ENCODE measurements around the gene ERVV-1.

Gene ERVV-1

GRCh38 chr19:52992109-52993004 lies 21.4 kb upstream of the ERVV-1 start:
- no peak overlapping the region for H3K9ac ChIP-seq (ENCODE audit: insufficient read length)
- no peaks in the 10 kb centered on the region for H3K9me3 ChIP-seq (ENCODE audit: low read depth, low read length)
- H3K27ac ChIP-seq: no peak overlapping the region
- H3K36me3 ChIP-seq (ENCODE audit: insufficient read depth, low read length): no peaks in the 10 kb centered on the region
- TF ChIP-seq FOXP2 (optimal IDR thresholded peaks at IDR 0.05; ENCODE audit: control extremely low read depth, extremely low read length, insufficient read depth) (no peak), POLR2AphosphoS5 (IDR thresholded peaks at IDR 0.05; ENCODE audit: borderline replicate concordance, low read depth, low read length) (no peak), EZH2 (IDR thresholded peaks at IDR 0.05) (no peak)
- no peak for DNase-seq (ENCODE audit: low read depth, low spot score)
- H3K4me3 ChIP-seq: no peak overlapping the region

DNA sequence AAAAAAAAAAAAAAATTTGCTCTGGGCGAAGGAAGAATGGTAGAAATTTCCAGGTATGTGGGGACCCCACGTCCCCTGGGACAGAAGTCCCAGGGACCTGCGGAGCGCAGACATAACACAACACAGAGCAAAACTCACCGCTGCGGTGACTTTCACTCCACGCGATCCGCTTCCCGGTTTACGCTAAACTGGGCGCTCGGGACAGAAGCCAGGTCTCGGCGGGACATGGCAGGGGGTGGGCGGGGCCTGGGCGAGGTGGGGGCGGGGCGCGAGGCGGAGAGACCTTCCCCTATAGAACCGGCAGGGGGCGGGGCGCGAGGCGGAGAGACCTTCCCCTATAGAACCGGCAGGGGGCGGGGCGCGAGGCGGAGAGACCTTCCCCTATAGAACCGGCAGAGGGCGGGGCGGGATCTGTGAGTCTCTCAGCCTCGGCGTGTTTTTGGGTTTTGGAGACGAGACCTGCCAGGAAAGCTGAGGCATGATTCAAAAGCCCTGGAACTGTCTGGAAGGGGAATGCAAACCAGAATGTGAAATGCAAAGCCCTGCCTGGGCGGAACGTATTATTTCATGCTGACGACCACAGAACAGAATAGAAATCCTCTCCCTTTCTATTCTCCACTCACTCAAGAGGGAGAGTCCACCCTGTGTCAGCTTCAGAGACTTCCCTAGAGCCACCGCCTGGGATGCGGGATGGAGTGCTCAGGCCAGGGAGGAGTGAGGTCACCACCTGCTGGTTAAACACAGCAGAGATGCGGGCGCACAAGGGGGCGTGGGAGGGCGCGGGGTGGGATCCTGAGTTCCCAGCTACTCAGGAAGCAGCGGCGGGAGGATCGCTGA lies 20.2 kb upstream of the ERVV-1 start:
- Histone ChIP-seq H3K36me3 (ENCODE audit: insufficient read depth, low read length) (no peaks in the 10 kb centered on the region), H3K9ac (ENCODE audit: insufficient read length) (no peak overlapping the region), H3K4me3 (peak overlapping the region; percentile 28; the same call in 1 of the 2 replicates), H3K27ac (no peak overlapping the region), H3K9me3 (ENCODE audit: low read depth, low read length) (no peaks in the 10 kb centered on the region)
- no peak for TF ChIP-seq EZH2 (IDR thresholded peaks at IDR 0.05)
- TF ChIP-seq POLR2AphosphoS5 (IDR thresholded peaks at IDR 0.05; ENCODE audit: borderline replicate concordance, low read depth, low read length): no peak
- no peak for TF ChIP-seq FOXP2 (optimal IDR thresholded peaks at IDR 0.05; ENCODE audit: control extremely low read depth, extremely low read length, insufficient read depth)
- no peak for DNase-seq (ENCODE audit: low read depth, low spot score)

DNA sequence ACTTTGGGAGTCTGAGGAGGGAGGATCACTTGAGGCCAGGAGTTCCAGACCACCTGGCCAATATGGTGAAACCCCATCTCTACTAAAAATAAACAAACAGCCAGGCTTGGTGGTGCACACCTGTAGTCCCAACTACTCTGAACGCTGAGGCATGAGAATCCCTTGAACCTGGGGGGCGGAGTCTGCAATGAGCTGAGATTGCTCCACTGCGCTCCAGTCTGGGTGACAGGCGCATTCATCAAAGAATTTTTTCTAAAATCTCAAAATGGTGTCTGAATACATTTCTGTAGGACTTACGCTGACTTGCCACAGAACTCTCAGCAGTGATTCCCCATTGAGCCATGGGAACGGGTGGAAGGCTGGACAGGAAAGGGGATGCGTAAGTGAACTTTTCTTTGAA lies 18.0 kb upstream of the ERVV-1 start:
- Histone ChIP-seq H3K9me3 (ENCODE audit: low read depth, low read length) (no peaks in the 10 kb centered on the region), H3K9ac (ENCODE audit: insufficient read length) (no peak overlapping the region), H3K27ac (no peak overlapping the region), H3K36me3 (ENCODE audit: insufficient read depth, low read length) (no peaks in the 10 kb centered on the region), H3K4me3 (no peak overlapping the region)
- TF ChIP-seq EZH2 (IDR thresholded peaks at IDR 0.05): no peak
- DNase-seq (ENCODE audit: low read depth, low spot score): no peak

GRCh38 chr19:52997975-52998374 lies 15.7 kb upstream of the ERVV-1 start:
- no peak for DNase-seq (ENCODE audit: low read depth, low spot score)
- Histone ChIP-seq H3K9ac (ENCODE audit: insufficient read length) (no peak overlapping the region), H3K9me3 (ENCODE audit: low read depth, low read length) (no peaks in the 10 kb centered on the region), H3K4me3 (no peak overlapping the region), H3K27ac (no peak overlapping the region), H3K36me3 (ENCODE audit: insufficient read depth, low read length) (no peaks in the 10 kb centered on the region)
- TF ChIP-seq POLR2AphosphoS5 (IDR thresholded peaks at IDR 0.05; ENCODE audit: borderline replicate concordance, low read depth, low read length) (no peak), FOXP2 (optimal IDR thresholded peaks at IDR 0.05; ENCODE audit: control extremely low read depth, extremely low read length, insufficient read depth) (no peak), EZH2 (IDR thresholded peaks at IDR 0.05) (no peak)

DNA sequence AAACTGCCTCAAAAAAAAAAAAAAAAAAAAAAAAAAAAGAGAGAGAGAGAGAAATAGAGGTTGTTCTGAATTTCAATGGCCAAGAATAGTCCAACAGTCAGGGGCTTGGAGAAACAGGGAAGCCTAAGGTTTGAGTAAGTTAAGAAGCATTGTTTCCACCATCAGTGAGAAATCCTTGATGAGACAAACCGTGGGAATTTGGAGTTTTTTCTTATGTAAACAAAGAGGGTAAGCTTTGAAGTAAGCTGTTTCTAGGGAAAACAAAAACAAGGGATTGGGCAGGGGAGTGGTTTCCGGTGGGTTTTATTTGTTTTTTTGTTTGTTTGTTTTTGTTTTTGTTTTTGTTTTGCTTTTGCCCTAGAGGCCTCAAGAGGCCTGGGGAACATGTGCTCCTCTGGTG lies 11.2 kb upstream of the ERVV-1 start:
- Histone ChIP-seq H3K9ac (ENCODE audit: insufficient read length) (no peak overlapping the region), H3K4me3 (no peak overlapping the region), H3K27ac (no peak overlapping the region), H3K36me3 (ENCODE audit: insufficient read depth, low read length) (no peaks in the 10 kb centered on the region), H3K9me3 (ENCODE audit: low read depth, low read length) (no peaks in the 10 kb centered on the region)
- no peak for DNase-seq (ENCODE audit: low read depth, low spot score)
- no peak for TF ChIP-seq EZH2 (IDR thresholded peaks at IDR 0.05)
- no peak for TF ChIP-seq FOXP2 (optimal IDR thresholded peaks at IDR 0.05; ENCODE audit: control extremely low read depth, extremely low read length, insufficient read depth)
- TF ChIP-seq POLR2AphosphoS5 (IDR thresholded peaks at IDR 0.05; ENCODE audit: borderline replicate concordance, low read depth, low read length): no peak

DNA sequence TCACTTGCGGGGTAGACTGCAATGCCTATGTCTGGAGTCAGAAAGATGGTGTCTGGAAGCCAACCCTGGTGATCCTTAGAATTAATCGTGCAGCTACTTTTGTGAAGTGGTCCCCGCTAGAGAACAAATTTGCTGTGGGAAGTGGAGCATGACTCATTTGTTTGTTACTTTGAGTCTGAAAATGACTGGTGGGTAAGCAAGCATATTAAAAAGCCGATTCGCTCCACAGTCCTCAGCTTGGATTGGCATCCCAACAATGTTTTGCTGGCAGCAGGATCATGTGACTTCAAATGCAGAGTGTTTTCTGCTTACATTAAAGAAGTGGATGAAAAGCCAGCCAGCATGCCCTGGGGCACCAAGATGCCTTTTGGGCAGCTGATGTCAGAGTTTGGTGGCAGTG lies 9.5 kb upstream of the ERVV-1 start:
- Histone ChIP-seq H3K9me3 (ENCODE audit: low read depth, low read length) (no peaks in the 10 kb centered on the region), H3K4me3 (no peak overlapping the region), H3K9ac (ENCODE audit: insufficient read length) (no peak overlapping the region), H3K36me3 (ENCODE audit: insufficient read depth, low read length) (no peaks in the 10 kb centered on the region), H3K27ac (no peak overlapping the region)
- DNase-seq (ENCODE audit: low read depth, low spot score): no peak
- TF ChIP-seq POLR2AphosphoS5 (IDR thresholded peaks at IDR 0.05; ENCODE audit: borderline replicate concordance, low read depth, low read length) (no peak), FOXP2 (optimal IDR thresholded peaks at IDR 0.05; ENCODE audit: control extremely low read depth, extremely low read length, insufficient read depth) (no peak), EZH2 (IDR thresholded peaks at IDR 0.05) (no peak)

DNA sequence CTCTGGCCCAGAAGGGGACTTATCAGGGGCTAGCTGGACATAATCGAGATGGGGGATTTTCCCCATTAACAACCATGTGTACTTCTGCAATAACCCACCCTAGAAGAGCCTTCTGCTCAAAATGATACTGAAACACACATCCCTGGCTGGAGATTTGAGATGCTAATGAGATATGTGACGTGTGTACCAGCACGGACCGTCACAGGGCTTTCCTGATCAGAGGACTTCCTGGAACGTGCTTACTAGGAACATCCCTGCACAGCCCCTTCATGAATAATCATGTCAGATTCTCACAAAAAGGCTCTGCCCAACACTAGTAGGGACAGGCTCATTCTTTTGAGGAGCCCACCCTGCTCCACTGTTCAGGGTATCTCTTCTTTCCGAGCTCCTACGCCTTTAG lies 6.5 kb upstream of the ERVV-1 start:
- Histone ChIP-seq H3K9ac (ENCODE audit: insufficient read length) (no peak overlapping the region), H3K9me3 (ENCODE audit: low read depth, low read length) (no peaks in the 10 kb centered on the region), H3K27ac (no peak overlapping the region), H3K36me3 (ENCODE audit: insufficient read depth, low read length) (no peaks in the 10 kb centered on the region), H3K4me3 (no peak overlapping the region)
- TF ChIP-seq POLR2AphosphoS5 (IDR thresholded peaks at IDR 0.05; ENCODE audit: borderline replicate concordance, low read depth, low read length) (no peak), EZH2 (IDR thresholded peaks at IDR 0.05) (no peak), FOXP2 (optimal IDR thresholded peaks at IDR 0.05; ENCODE audit: control extremely low read depth, extremely low read length, insufficient read depth) (no peak)
- no peak for DNase-seq (ENCODE audit: low read depth, low spot score)

DNA sequence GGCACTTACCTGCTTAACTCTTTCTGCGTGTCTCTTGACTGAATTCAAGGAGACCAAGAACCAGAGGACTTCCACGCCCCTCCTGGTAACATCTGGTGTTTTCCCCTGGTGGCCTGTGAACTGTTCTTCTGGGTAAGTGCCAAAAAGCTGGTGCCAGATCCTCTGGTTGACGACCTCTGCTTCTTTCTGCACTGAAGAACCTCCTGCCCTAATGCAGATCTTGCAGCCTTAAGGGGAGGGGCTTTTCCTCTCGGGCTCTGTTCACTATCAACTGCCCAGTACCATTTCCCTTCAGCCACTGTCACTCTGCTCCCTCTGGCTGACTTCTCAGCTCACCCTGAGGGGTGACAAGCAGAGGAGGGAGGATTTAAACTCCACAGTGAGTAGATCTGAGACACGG lies 6.1 kb upstream of the ERVV-1 start:
- no peaks in the 10 kb centered on the region for H3K9me3 ChIP-seq (ENCODE audit: low read depth, low read length)
- H3K9ac ChIP-seq (ENCODE audit: insufficient read length): no peak overlapping the region
- no peak for TF ChIP-seq FOXP2 (optimal IDR thresholded peaks at IDR 0.05; ENCODE audit: control extremely low read depth, extremely low read length, insufficient read depth)
- TF ChIP-seq POLR2AphosphoS5 (IDR thresholded peaks at IDR 0.05; ENCODE audit: borderline replicate concordance, low read depth, low read length): no peak
- no peak for TF ChIP-seq EZH2 (IDR thresholded peaks at IDR 0.05)
- no peak for DNase-seq (ENCODE audit: low read depth, low spot score)
- H3K27ac ChIP-seq: no peak overlapping the region
- no peaks in the 10 kb centered on the region for H3K36me3 ChIP-seq (ENCODE audit: insufficient read depth, low read length)
- no peak overlapping the region for H3K4me3 ChIP-seq
